Measurements from ENCODE around the gene TAF1C. TPM values are rescaled to one million over a fixed set of nuclear protein-coding genes. Genes with fewer than 3 reads are reported as not detected.

The TAF1C gene
- total RNA-seq, 2 donors from 2014 or later: 92.0 to 99.8 TPM

DNA sequence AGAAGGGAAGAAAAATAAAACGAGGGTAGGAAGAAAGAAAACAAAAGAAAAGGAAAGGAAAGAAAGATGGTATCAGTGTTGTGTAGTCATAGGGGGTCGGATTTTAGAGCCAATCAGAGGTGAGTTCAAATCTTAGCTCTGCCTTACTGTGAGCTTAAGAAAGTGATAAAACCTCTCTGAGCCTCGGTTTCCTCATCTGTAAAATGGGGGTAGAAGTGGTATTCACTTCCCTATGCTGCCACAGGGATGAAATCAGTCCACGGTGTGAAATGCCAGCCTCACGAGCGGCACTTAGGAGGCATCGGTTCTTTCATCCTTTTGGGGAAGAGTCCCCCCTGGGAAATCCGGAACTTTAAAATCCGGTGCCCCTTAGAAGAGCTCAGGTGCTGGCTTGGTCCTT is 46.9 kb upstream of the TAF1C start:
- Mint-ChIP-seq H3K36me3 (ENCODE audit: low read depth) (no peaks in the 10 kb centered on the region), H3K4me3 (no peak overlapping the region)
- no peak overlapping the region for H3K9ac ChIP-seq (ENCODE audit: extremely low read depth, low read length, poor library complexity, severe bottlenecking)

GRCh38 chr16:84232969-84233368 is 46.1 kb upstream of the TAF1C start:
- Mint-ChIP-seq H3K4me1 (no peaks in the 10 kb centered on the region), H3K27ac (no peak overlapping the region), H3K27me3 (ENCODE audit: insufficient read depth) (peaks cover 4% of the 10 kb centered on the region), H3K9me3 (no peaks in the 10 kb centered on the region), H3K36me3 (ENCODE audit: low read depth) (no peaks in the 10 kb centered on the region), H3K4me3 (no peak overlapping the region)
- Histone ChIP-seq H3K36me3 (ENCODE audit: control insufficient read depth, insufficient read depth, low read length) (no peaks in the 10 kb centered on the region), H3K9ac (ENCODE audit: extremely low read depth, low read length, poor library complexity, severe bottlenecking) (no peak overlapping the region), H3K9me3 (ENCODE audit: control insufficient read depth, low read length) (no peaks in the 10 kb centered on the region), H3K27ac (ENCODE audit: low read depth, low read length) (no peak overlapping the region), H3K4me3 (ENCODE audit: low read length) (no peak overlapping the region), H3K27me3 (ENCODE audit: control insufficient read depth, insufficient read depth, low read length, poor library complexity, severe bottlenecking) (no peaks in the 10 kb centered on the region), H3K4me1 (ENCODE audit: control insufficient read depth, insufficient read depth, low read length) (no peaks in the 10 kb centered on the region)
- TF ChIP-seq CTCF (conservative IDR thresholded peaks at IDR 0.05): no peak
- no peak for DNase-seq
- WGBS, 2 experiments (ENCODE audit: insufficient coverage in 1 of 2, insufficient read length in 1 of 2): 93 to 98% methylated on average over 5 of the region's 5 CpGs

More for the DNA sequence above, 46.9 kb upstream of the TAF1C start:
- no peaks in the 10 kb centered on the region for H3K4me1 Mint-ChIP-seq
- Histone ChIP-seq H3K27me3 (ENCODE audit: control insufficient read depth, insufficient read depth, low read length, poor library complexity, severe bottlenecking) (no peaks in the 10 kb centered on the region), H3K9me3 (ENCODE audit: control insufficient read depth, low read length) (no peaks in the 10 kb centered on the region), H3K4me3 (ENCODE audit: low read length) (no peak overlapping the region), H3K36me3 (ENCODE audit: control insufficient read depth, insufficient read depth, low read length) (no peaks in the 10 kb centered on the region), H3K4me1 (ENCODE audit: control insufficient read depth, insufficient read depth, low read length) (no peaks in the 10 kb centered on the region), H3K27ac (ENCODE audit: low read depth, low read length) (no peak overlapping the region)
- no peak for TF ChIP-seq CTCF (conservative IDR thresholded peaks at IDR 0.05)
- DNase-seq: no peak
- H3K27ac Mint-ChIP-seq: no peak overlapping the region
- 86 to 87% methylated on average over 8 to 9 of the region's 9 CpGs for WGBS, 2 experiments (ENCODE audit: insufficient coverage in 1 of 2, insufficient read length in 1 of 2)
- H3K27me3 Mint-ChIP-seq (ENCODE audit: insufficient read depth): peaks cover 5% of the 10 kb centered on the region
- H3K9me3 Mint-ChIP-seq: no peaks in the 10 kb centered on the region

- no peak overlapping the region for H3K4me3 Mint-ChIP-seq
- Histone ChIP-seq H3K9ac (ENCODE audit: extremely low read depth, low read length, poor library complexity, severe bottlenecking) (no peak overlapping the region), H3K4me3 (ENCODE audit: low read length) (no peak overlapping the region), H3K9me3 (ENCODE audit: control insufficient read depth, low read length) (no peaks in the 10 kb centered on the region), H3K27me3 (ENCODE audit: control insufficient read depth, insufficient read depth, low read length, poor library complexity, severe bottlenecking) (no peaks in the 10 kb centered on the region), H3K36me3 (ENCODE audit: control insufficient read depth, insufficient read depth, low read length) (no peaks in the 10 kb centered on the region), H3K27ac (ENCODE audit: low read depth, low read length) (no peak overlapping the region), H3K4me1 (ENCODE audit: control insufficient read depth, insufficient read depth, low read length) (no peaks in the 10 kb centered on the region)
- peaks cover 2% of the 10 kb centered on the region for H3K27me3 Mint-ChIP-seq (ENCODE audit: insufficient read depth)
- H3K4me1 Mint-ChIP-seq: no peaks in the 10 kb centered on the region
- H3K27ac Mint-ChIP-seq: no peak overlapping the region
- no peak for TF ChIP-seq CTCF (conservative IDR thresholded peaks at IDR 0.05)
- no peaks in the 10 kb centered on the region for H3K9me3 Mint-ChIP-seq
- 93 to 95% methylated on average over 5 of the region's 5 CpGs for WGBS, 2 experiments (ENCODE audit: insufficient coverage in 1 of 2, insufficient read length in 1 of 2)
- no peaks in the 10 kb centered on the region for H3K36me3 Mint-ChIP-seq (ENCODE audit: low read depth)
- DNase-seq: no peak
Measured at GRCh38 chr16:84232060-84232459, 45.2 kb upstream of the TAF1C start.
